DMS 273 (cell line): ENCODE data around the gene ADAMTS17.

Source experiments
- DNase-seq: peaks from one replicate; lab custom pipeline; 2025; ENCODE audit not compliant: unreplicated experiment; lab: John Stamatoyannopoulos, UW

ADAMTS17 gene

GRCh38 chr15:100114100-100114499 is 227.7 kb downstream of the ADAMTS17 start:
- DNase-seq: no peak

GRCh38 chr15:100113351-100114080 is 228.3 kb downstream of the ADAMTS17 start:
- DNase-seq: no peak

- no peak for DNase-seq
Measured at GRCh38 chr15:100112636-100113305, 229.0 kb downstream of the ADAMTS17 start.

GRCh38 chr15:100112061-100112420 is 229.7 kb downstream of the ADAMTS17 start:
- no peak for DNase-seq

- DNase-seq: peak; percentile 1
Measured at GRCh38 chr15:100111125-100112060, 230.4 kb downstream of the ADAMTS17 start.

GRCh38 chr15:100109486-100110035 is 232.2 kb downstream of the ADAMTS17 start:
- DNase-seq: no peak

- no peak for DNase-seq
Measured at GRCh38 chr15:100108846-100109245, 232.9 kb downstream of the ADAMTS17 start.

GRCh38 chr15:100108346-100108745 is 233.4 kb downstream of the ADAMTS17 start:
- DNase-seq: no peak

- DNase-seq: no peak
Measured at GRCh38 chr15:100107606-100108225, 234.1 kb downstream of the ADAMTS17 start.

GRCh38 chr15:100107151-100107550 is 234.6 kb downstream of the ADAMTS17 start:
- DNase-seq: no peak

GRCh38 chr15:100106732-100107131 is 235.0 kb downstream of the ADAMTS17 start:
- no peak for DNase-seq

- DNase-seq: no peak
Measured at GRCh38 chr15:100105101-100105500, 236.7 kb downstream of the ADAMTS17 start.

GRCh38 chr15:100104245-100104644 is 237.5 kb downstream of the ADAMTS17 start:
- no peak for DNase-seq

- DNase-seq: no peak
Measured at GRCh38 chr15:100103828-100104227, 237.9 kb downstream of the ADAMTS17 start.

- no peak for DNase-seq
Measured at GRCh38 chr15:100101426-100102089, 240.2 kb downstream of the ADAMTS17 start.

GRCh38 chr15:100100926-100101325 is 240.8 kb downstream of the ADAMTS17 start:
- DNase-seq: no peak

- no peak for DNase-seq
Measured at GRCh38 chr15:100099976-100100375, 241.8 kb downstream of the ADAMTS17 start.

- no peak for DNase-seq
Measured at GRCh38 chr15:100098705-100099104, 243.1 kb downstream of the ADAMTS17 start.

GRCh38 chr15:100097342-100098127 is 244.2 kb downstream of the ADAMTS17 start:
- DNase-seq: no peak
